CD4-positive, alpha-beta T cell treated with Interleukin-12 subunit alpha and Interleukin-12 subunit beta, for 1 hour (primary cell): ENCODE data around the gene RHBDD2.
"Not testable (repeated sequence)": the region's sequence is repeated elsewhere in the genome, so short reads cannot be mapped to it uniquely, and the experiment has no call there.

Experiments used
- DNase-seq: peaks from one replicate; pipeline ENCODE4 v3.0.0-alpha.2; 2020

RHBDD2 gene

GRCh38 chr7:75889223-75889825 is 10.5 kb downstream of the RHBDD2 start:
- no peak for DNase-seq

DNA sequence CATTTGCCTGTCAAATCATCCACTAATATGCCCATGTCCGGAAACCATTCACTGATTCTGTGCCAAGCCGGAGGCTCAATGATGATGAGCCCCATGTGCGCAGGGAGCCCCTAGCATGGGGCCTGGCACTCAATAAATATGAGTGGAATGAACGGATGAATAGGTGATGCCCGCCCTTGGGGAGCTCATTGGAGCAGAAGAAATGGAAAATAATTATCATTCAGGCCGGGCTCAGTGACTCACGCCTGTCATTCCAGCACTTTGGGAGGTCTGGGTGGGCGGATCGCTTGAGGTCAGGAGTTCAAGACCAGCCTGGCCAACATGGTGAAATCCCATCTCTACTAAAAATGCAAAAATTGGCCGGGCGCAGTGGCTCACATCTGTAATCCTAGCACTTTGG is 11.0 kb downstream of the RHBDD2 start:
- DNase-seq: no peak

DNA sequence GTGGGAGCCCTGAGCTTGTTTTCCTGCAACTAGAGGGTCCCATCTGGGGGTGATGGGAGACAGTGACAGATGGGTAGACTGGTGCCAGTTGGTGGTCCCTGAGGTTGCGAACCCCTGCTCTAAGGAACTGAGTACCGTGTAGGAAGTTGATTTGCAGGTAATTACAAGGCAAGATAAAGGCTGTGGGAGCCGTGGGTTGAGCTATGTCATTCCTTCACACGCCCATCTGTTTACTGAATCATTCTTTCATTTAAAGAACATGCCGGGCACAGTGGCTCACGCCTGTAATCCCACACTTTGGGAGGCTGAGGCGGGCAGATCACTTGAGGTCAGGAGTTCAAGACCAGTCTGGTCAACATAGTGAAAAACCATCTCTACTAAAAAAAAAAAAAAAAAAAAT is 12.4 kb downstream of the RHBDD2 start:
- not testable (repeated sequence) for DNase-seq

DNA sequence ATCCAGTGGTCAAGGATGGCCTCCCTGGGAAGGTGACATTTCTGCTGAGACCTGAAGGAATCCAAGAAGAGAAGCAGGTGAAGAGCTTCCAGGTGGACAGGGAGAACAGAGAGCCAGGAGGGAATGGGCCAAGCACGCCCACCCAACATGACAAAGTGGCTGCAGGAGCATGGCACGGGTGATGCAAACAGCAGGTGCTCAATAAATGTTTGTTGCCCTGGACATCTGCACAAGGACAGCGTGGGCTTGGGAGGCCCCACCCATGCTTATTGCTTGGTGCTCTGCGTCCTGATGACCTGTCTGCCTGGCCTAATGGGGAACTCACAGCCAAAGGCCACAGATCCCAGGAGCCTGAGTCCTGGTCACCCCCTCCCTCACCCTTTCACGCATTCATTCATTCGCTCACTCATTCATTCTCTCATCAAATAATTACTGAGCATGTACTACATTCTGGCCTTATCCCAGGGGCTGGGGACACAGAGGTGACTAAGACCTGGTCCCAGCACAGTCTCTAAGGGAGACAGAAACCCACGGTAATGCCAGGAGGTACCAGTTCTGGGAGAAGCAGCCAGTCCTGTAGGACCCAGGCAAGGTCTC is 13.1 kb downstream of the RHBDD2 start:
- DNase-seq: no peak

DNA sequence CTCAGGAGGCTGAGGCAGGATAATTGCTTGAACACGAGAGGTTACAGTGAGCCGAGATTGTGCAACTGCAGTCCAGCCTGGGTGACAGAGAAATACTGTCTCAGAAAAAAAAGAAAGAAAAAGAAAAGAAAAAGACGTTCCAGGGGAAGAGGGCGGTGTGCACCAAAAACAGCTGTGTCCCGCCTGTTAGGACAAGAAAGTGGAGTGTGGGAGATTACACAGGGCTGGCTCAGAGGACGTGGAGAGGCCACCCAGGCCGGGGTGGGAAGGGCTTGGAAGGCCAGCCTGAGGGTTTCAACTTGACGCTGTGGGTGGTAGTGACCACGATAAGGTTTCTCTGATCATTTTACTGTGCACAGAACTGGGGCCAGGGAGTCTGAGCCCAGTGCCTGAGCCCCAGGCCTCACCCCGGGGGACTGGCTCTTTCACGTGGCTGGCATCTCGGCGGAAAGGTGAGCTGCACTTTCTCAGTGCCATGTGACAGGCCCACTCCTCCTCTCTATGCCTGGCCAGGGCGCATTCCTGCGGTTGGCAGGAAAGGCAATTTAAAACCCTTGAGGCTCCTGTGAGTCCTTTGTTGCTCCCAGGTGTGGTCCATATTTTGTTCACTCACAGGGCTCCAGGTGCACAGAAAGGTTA is 13.9 kb downstream of the RHBDD2 start:
- DNase-seq: no peak

GRCh38 chr7:75896803-75897327 is 18.0 kb downstream of the RHBDD2 start:
- DNase-seq: no peak

- no peak for DNase-seq
Measured at GRCh38 chr7:75900617-75901315, 21.9 kb downstream of the RHBDD2 start.

DNA sequence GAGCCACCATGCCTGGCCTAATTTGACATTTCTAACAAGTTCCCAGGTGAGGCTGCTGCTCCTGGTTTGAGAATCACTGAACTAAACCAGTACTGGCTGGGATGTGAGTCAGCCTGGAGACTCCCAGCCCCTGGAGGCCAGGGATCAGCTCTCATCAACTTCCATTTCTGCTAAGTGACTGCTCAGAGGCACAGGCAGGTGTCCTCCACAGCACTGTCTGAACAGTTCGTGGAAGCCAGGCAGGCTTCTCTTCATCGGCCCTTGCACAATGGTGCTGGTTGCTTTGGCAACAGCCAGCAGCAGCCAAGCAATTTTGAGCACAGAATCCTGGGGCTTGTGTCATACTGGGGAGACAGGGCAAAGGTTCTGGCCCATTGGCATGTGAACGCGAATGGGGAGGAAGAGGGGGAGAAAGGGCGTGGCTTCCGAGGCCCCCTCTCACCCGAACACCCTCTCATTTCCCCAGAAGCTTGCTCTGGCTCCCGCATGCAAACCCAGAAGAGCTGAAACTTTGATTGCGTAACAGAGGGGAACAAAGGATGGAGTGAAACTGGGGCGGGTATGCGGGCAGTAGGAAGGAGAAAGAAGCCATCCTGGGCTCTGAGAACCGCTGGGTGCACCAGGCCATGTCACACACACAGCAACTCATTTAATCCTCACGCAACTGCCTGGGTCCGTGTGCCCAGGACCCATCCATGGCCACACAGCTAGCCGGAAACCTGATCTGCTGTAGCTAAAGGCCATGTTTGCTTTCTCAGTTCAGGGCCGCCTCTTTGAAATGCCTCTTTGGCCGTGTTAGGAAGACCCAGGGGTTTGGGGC is 27.2 kb downstream of the RHBDD2 start:
- no peak for DNase-seq

- no peak for DNase-seq
Measured at GRCh38 chr7:75906991-75907667, 28.3 kb downstream of the RHBDD2 start.

- not testable (repeated sequence) for DNase-seq
Measured at GRCh38 chr7:75907668-75908039, 28.8 kb downstream of the RHBDD2 start.

DNA sequence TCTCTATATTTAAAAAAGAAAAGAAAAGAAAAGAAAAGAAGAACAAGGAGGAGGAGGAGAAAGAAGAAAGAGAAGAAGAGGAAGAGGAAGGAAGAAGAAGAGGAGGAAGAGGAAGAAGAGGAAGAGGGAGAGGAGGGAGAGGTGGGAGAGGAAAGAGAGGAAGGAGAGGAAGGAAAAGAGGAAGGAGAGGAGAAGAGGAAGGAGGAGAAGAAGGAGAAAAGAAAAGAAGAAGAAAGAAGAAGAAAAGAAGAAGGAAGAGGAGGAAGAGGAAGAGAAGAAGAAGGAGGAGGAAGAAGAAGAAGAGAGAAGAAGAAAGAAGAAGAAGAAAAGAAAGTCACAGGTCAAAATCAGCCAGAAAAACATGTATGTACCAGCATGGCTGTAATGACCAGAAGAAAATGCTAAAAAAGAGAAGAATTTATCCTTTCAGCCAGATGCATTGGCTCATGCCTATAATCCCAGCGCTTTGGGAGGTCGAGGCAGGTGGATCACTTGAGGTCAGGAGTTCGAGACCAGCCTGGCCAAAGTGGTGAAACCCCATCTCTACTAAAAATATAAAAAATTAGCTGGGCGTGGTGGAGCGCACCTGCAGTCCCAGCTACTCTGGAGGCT is 30.8 kb downstream of the RHBDD2 start:
- no peak for DNase-seq

GRCh38 chr7:75911186-75911585 is 32.4 kb downstream of the RHBDD2 start:
- DNase-seq: not testable (repeated sequence)

- DNase-seq: no peak
Measured at GRCh38 chr7:75913437-75913836, 34.6 kb downstream of the RHBDD2 start.

DNA sequence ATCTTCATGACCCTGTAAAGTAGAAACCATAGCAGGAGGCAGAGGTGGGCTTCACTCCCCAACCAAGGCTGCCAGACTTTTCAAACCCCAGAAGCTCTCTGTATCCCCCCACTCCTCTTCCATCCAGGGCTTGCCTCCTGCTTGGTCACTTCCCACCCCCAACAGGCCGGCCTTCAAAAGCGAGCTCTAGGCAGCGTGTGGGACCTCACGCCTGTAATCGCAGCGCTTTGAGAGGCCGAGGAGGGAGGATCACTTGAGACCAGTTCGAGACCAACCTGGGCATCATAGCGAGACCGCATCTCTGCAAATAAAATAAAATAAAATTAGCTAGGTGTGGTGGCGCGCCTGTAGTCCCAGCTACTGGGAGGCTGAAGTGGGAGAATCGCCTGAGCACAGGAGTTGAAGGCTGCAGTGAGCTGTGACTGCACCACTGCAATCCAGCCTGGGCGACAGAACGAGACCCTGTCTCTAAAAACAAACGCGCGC is 35.4 kb downstream of the RHBDD2 start:
- DNase-seq: no peak

- DNase-seq: peak; percentile 99
Measured at GRCh38 chr7:75914655-75915415, 36.0 kb downstream of the RHBDD2 start, which contains the start of gene POR. Gene POR (plus strand): TSS chr7:75915155. CDS start chr7:75954002, 38,847 bp downstream.

GRCh38 chr7:75915416-75916156 is 36.8 kb downstream of the RHBDD2 start:
- no peak for DNase-seq

DNA sequence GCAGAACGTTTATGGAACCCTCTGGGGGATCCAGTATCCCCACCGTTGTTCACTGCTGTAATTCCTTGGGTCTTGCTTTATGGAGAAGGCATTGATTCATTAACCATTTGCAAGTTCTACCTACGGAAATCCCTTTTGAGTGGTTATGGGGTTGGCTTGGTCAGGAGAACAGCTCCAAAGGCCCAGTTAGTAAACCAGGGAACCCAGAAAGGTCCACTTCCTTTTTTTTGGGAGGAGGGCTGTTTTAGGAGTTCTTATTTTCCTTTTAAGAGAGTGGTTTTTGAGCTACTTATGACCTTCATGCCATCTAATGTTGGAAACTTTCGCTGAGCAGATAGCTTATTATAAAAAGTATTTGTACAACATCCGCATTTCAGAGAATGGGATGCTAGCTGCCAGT is 37.4 kb downstream of the RHBDD2 start:
- DNase-seq: no peak

DNA sequence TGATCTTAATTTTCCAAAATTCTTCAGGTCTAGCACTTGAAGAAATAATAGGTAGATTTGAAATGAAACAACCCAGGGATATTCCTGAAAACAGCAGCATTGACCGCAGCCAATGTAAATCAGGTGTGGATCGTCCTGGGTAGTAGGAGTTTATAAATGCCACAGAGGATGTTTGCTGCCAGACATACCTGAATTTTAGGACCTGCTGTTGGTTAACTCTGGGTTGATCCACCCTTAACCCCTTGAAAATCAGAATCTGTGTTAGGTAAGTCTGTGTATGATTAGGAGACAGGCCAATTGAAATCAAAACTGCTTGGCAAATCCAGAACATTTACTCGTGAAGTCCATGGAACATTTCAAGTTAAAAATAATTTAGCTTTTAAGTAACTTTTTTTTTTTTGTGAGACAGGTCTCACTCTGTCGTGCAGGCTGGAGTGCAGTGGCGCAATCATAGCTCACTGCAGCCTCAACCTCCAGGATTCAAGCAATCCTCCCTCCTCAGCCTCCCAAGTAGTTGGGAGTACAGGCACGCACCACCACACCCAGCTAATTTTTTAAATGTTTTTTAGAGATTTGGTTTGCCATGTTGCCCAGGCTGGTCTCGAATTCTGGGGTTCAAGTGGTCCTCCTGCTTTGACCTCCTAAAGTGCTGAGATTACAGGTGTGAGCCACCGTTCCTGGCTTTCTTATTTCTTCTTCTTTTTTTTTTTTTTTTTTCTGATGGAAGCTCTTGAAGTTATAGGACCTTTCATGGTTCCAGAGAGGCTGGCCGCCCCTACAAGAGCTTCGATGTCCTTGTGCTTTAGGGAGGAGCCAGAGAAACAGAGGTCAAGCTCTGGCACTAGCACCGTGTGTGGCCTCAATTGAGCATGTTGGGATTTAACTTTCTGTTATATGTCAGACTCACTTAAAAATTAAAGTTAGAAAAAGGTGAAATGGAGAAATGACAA is 38.1 kb downstream of the RHBDD2 start:
- DNase-seq: no peak
